Peyer's patch (tissue), 4 donors: ENCODE data around the gene CALN1.

Experiments
- CTCF ChIP-seq, 6 experiments: fragments of 450-650 bp in 4 of 6; fragments of 200-600 bp in 2 of 6; sonication (generic) in 1 of 6; IDR thresholded peaks; one replicate each; pipeline ENCODE4 v1.5.1; 2017 to 2019; ENCODE audit warnings: antibody characterized with exemption in 6 of 6, mild to moderate bottlenecking in 3 of 6, moderate library complexity in 1 of 6
- POLR2A ChIP-seq, 2 donors: fragments of 450-650 bp; IDR thresholded peaks; one replicate each; pipeline ENCODE4 v1.5.1; 2017; ENCODE audit warnings: antibody characterized with exemption in 2 of 2, mild to moderate bottlenecking in 2 of 2, moderate library complexity in 2 of 2

DNA sequence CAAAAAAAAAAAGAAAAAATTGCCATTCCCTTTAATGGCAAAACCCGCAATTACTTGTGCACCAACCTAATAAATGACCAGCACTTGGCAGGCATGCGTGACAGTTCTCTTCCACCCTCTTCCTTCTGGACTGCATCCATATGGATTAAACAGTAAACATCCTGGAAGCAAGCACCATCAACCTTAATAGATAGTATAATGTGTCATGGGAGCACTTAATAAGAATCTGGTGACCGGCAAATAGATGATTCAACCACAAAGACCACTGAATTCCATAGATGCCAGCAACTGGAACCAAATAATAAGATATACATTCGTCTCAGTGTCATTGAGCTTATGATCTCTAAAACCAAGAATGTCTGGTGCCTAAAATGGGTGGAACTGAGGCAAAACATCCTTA is 610.2 kb downstream of the CALN1 start:
- no peak for TF ChIP-seq CTCF (IDR thresholded peaks at IDR 0.05)
- TF ChIP-seq POLR2A (IDR thresholded peaks at IDR 0.05), result no peak
